GM12872 (cell line): ENCODE measurements around the gene EPHA3.

ENCODE experiments used
- TF ChIP-seq, protein P1 (sequence below): IDR thresholded peaks from 3 replicates; pipeline ENCODE4 v1.5.1; 2011; ENCODE audit warnings: low read depth, mild to moderate bottlenecking, low read length, moderate library complexity; ENCODE audit not compliant: insufficient read depth

The EPHA3 gene

DNA sequence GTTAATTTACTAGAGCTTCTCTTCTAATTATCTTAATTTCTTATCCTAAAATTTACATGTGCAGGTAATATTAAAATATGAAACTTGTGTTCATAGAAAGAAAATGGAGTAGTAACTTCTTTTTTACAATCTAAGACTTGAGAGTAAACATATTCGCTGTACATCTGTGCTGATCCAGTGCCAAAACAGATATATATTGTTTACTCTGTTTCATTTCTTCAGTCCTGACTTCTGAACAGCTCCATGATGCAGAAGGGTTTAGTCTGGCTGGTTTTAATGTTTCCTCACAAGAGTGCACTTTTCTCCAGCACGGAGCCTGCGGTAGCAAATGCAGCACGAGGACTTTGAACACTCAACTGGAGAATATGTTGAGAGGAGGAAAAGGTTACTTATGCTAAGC, 306.8 kb downstream of the EPHA3 start:
- TF ChIP-seq, protein P1, sequence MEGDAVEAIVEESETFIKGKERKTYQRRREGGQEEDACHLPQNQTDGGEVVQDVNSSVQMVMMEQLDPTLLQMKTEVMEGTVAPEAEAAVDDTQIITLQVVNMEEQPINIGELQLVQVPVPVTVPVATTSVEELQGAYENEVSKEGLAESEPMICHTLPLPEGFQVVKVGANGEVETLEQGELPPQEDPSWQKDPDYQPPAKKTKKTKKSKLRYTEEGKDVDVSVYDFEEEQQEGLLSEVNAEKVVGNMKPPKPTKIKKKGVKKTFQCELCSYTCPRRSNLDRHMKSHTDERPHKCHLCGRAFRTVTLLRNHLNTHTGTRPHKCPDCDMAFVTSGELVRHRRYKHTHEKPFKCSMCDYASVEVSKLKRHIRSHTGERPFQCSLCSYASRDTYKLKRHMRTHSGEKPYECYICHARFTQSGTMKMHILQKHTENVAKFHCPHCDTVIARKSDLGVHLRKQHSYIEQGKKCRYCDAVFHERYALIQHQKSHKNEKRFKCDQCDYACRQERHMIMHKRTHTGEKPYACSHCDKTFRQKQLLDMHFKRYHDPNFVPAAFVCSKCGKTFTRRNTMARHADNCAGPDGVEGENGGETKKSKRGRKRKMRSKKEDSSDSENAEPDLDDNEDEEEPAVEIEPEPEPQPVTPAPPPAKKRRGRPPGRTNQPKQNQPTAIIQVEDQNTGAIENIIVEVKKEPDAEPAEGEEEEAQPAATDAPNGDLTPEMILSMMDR: no peak

DNA sequence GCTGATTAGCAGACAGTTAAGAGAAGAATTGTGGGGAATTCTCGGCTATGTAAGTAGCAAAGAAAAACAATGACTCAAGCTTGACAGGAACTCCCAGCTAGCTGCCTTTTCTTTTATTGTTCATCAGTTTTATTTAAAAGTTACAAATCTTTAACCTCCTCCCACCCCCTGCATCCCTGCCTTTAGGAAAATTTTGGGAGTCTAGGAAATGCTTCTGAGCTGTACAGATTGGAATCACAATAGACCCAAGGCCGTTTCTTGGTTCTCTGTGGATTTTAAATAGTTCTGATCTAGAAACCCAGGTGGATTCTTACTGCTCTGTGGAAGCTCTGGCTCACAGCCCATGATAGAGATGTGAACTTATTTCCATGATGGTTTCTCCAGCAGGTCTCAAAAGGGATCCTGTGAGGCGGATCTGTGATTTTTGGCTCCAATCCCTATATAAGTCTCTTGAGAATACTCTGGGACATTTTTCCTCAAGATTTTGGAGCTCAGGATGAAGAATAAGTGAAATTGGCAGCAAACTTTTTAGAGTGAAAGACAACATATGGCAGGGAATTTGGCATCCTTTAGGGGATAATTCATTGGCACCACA, 312.3 kb downstream of the EPHA3 start:
- TF ChIP-seq, protein P1: no peak

DNA sequence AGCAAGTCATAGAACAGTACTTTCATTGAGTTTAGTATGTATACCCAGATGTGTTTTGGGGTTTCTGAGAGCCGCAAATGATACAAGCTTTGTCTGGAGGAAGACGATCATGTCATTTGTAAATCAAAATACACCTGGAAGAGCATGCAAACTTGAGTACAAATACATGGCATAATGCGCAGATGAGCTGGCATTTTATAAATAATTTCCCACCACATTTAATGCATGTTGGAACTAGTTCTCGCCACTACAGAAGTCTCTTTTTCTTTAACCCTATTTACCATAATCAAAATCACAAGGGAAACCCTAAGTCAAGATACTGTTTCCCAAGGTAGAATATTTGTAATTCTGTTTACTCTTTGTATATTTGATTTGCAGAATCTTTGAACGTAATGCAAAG, 318.6 kb downstream of the EPHA3 start:
- TF ChIP-seq, protein P1: no peak

DNA sequence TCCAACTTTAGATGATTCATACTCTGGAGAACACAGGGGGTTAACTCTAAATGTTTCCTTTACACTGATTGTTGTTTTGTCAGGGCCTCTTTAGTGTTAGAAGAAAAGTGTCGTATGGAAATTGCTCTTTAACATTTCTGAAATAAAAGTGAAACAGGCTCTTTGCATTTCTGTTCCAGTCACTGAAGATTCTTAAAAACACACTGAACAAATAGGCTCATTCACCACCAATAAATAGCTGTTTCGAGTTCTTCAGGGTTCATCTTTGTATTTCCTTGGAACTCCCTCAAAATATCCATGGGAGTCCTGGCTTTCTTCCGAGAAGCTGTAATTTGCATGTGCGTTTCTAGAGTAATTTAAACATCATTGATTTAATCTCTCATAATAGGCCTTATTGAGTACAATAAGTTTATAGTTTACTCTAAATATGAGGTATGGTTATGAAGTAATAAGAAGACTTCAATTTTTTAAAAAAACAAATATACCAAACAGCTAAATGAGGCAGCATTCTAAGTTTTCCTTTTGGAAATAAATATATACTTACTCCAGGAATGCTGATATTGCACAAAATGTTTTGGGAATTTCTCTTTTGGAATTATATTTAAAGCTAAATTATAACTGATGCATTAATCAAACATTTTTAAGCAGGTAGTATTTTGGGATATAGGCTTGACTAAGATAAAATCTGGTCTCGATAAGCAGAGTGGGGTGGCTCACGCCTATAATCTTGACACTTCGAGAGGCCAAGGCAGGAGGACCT, 327.4 kb downstream of the EPHA3 start:
- TF ChIP-seq, protein P1: no peak

DNA sequence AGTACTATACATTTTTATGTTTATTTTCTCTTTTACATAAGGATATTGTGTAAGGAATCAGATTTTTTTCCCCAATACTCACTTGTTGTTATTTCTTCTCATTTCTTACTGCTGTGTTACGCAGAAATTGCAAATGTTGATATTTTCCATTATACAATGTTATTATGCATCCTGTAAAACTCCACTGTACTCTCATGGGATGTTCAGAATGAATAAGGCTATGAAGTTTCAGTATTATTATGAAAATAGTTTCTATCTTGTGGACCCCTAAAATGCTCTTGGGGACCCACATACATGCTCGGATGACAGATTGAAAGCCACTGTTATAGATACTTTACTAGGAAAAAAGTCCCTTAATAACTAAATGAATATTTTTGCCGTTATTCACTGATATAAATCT, 329.4 kb downstream of the EPHA3 start:
- TF ChIP-seq, protein P1: no peak

DNA sequence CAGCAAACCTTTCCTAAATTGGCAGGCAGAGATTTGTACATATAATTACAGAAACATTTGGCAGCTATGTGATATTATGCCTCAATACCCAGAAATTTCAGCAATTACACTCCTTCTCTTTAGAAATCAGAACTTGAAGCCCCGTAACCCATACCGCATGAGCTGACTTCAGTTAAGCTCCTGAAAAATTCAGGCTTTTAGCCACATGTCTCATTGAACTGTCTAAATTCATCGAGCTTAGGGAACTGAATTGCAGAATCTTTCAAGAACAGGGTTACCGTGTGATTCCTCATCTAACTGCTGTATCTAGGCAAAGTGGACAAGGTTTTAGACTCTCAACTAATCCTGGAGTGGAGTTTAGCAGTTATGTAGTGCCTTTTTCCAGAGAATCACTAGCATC, 333.0 kb downstream of the EPHA3 start:
- TF ChIP-seq, protein P1: no peak

DNA sequence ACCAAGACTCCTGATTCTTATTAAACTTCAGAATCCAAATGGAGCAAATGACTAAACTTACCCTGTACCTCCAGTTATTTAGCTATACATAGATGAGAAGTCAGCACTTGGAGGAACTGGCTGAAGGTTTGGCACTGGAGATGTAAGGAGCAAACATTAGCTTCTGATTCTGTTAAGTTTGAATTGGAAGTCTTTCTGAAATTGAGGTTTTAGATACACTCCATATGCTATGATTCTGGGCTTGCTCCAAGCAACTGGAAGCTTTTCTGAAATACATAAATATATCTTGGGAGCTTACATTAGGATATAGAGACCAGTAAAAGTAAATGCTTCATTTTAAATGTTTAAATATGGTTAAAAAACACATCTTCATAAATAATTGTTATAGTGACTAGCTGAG, 333.7 kb downstream of the EPHA3 start:
- TF ChIP-seq, protein P1: no peak
